ENCODE data around the gene TMEM82. TPM values are rescaled to one million over a fixed set of nuclear protein-coding genes. Genes with fewer than 3 reads are reported as not detected.

TMEM82 gene
- total and polyA plus RNA-seq, 2 experiments from 2014 or later, result 0.42 TPM; not detected in 1

- H3K36me3 ChIP-seq (ENCODE audit: insufficient read depth), result no peaks in the 10 kb centered on the region
- no peak for TF ChIP-seq ZNF331 (CRISPR knock-in tag; IDR thresholded peaks at IDR 0.05; ENCODE audit: low read depth)
- TF ChIP-seq STAT1 (IDR thresholded peaks at IDR 0.05; ENCODE audit: unreplicated experiment), result no peak
- no peak for TF ChIP-seq CTCF (conservative IDR thresholded peaks at IDR 0.05; ENCODE audit: low read depth in 2 of 2)
- TF ChIP-seq EZH2 (IDR thresholded peaks at IDR 0.05; ENCODE audit: low read depth, unreplicated experiment), result no peak
- TF ChIP-seq NANOG (IDR thresholded peaks at IDR 0.05; ENCODE audit: borderline replicate concordance), result no peak
- no peak for TF ChIP-seq ETS1 (IDR thresholded peaks at IDR 0.05)
- TF ChIP-seq, protein P1, sequence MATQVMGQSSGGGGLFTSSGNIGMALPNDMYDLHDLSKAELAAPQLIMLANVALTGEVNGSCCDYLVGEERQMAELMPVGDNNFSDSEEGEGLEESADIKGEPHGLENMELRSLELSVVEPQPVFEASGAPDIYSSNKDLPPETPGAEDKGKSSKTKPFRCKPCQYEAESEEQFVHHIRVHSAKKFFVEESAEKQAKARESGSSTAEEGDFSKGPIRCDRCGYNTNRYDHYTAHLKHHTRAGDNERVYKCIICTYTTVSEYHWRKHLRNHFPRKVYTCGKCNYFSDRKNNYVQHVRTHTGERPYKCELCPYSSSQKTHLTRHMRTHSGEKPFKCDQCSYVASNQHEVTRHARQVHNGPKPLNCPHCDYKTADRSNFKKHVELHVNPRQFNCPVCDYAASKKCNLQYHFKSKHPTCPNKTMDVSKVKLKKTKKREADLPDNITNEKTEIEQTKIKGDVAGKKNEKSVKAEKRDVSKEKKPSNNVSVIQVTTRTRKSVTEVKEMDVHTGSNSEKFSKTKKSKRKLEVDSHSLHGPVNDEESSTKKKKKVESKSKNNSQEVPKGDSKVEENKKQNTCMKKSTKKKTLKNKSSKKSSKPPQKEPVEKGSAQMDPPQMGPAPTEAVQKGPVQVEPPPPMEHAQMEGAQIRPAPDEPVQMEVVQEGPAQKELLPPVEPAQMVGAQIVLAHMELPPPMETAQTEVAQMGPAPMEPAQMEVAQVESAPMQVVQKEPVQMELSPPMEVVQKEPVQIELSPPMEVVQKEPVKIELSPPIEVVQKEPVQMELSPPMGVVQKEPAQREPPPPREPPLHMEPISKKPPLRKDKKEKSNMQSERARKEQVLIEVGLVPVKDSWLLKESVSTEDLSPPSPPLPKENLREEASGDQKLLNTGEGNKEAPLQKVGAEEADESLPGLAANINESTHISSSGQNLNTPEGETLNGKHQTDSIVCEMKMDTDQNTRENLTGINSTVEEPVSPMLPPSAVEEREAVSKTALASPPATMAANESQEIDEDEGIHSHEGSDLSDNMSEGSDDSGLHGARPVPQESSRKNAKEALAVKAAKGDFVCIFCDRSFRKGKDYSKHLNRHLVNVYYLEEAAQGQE (IDR thresholded peaks at IDR 0.05; ENCODE audit: unreplicated experiment), result no peak
- TF ChIP-seq POLR2AphosphoS5 (IDR thresholded peaks at IDR 0.05; ENCODE audit: low read depth), result no peak
- no peak for TF ChIP-seq JUNB (IDR thresholded peaks at IDR 0.05; ENCODE audit: unreplicated experiment)
- no peak for TF ChIP-seq ZNF114 (CRISPR knock-in tag; IDR thresholded peaks at IDR 0.05)
- no peak for TF ChIP-seq EZH2phosphoT487 (IDR thresholded peaks at IDR 0.05; ENCODE audit: unreplicated experiment)
- TF ChIP-seq, protein P2, sequence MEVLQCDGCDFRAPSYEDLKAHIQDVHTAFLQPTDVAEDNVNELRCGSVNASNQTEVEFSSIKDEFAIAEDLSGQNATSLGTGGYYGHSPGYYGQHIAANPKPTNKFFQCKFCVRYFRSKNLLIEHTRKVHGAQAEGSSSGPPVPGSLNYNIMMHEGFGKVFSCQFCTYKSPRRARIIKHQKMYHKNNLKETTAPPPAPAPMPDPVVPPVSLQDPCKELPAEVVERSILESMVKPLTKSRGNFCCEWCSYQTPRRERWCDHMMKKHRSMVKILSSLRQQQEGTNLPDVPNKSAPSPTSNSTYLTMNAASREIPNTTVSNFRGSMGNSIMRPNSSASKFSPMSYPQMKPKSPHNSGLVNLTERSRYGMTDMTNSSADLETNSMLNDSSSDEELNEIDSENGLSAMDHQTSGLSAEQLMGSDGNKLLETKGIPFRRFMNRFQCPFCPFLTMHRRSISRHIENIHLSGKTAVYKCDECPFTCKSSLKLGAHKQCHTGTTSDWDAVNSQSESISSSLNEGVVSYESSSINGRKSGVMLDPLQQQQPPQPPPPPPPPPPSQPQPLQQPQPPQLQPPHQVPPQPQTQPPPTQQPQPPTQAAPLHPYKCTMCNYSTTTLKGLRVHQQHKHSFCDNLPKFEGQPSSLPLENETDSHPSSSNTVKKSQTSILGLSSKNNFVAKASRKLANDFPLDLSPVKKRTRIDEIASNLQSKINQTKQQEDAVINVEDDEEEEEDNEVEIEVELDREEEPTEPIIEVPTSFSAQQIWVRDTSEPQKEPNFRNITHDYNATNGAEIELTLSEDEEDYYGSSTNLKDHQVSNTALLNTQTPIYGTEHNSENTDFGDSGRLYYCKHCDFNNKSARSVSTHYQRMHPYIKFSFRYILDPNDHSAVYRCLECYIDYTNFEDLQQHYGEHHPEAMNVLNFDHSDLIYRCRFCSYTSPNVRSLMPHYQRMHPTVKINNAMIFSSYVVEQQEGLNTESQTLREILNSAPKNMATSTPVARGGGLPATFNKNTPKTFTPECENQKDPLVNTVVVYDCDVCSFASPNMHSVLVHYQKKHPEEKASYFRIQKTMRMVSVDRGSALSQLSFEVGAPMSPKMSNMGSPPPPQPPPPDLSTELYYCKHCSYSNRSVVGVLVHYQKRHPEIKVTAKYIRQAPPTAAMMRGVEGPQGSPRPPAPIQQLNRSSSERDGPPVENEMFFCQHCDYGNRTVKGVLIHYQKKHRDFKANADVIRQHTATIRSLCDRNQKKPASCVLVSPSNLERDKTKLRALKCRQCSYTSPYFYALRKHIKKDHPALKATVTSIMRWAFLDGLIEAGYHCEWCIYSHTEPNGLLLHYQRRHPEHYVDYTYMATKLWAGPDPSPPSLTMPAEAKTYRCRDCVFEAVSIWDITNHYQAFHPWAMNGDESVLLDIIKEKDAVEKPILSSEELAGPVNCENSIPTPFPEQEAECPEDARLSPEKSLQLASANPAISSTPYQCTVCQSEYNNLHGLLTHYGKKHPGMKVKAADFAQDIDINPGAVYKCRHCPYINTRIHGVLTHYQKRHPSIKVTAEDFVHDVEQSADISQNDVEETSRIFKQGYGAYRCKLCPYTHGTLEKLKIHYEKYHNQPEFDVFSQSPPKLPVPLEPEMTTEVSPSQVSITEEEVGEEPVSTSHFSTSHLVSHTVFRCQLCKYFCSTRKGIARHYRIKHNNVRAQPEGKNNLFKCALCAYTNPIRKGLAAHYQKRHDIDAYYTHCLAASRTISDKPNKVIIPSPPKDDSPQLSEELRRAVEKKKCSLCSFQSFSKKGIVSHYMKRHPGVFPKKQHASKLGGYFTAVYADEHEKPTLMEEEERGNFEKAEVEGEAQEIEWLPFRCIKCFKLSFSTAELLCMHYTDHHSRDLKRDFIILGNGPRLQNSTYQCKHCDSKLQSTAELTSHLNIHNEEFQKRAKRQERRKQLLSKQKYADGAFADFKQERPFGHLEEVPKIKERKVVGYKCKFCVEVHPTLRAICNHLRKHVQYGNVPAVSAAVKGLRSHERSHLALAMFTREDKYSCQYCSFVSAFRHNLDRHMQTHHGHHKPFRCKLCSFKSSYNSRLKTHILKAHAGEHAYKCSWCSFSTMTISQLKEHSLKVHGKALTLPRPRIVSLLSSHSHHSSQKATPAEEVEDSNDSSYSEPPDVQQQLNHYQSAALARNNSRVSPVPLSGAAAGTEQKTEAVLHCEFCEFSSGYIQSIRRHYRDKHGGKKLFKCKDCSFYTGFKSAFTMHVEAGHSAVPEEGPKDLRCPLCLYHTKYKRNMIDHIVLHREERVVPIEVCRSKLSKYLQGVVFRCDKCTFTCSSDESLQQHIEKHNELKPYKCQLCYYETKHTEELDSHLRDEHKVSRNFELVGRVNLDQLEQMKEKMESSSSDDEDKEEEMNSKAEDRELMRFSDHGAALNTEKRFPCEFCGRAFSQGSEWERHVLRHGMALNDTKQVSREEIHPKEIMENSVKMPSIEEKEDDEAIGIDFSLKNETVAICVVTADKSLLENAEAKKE (CRISPR knock-in tag; IDR thresholded peaks at IDR 0.05), result no peak
Measured at GRCh38 chr1:15728937-15729657, 13.2 kb upstream of the TMEM82 start.

More at GRCh38 chr1:15728937-15729657, 13.2 kb upstream of the TMEM82 start:
- Mint-ChIP-seq H3K27ac (no peak overlapping the region), H3K4me1 (no peaks in the 10 kb centered on the region), H3K36me3 (ENCODE audit: low read depth) (peaks cover 37% of the 10 kb centered on the region), H3K9me3 (no peaks in the 10 kb centered on the region), H3K27me3 (ENCODE audit: insufficient read depth, low read depth, poor library complexity) (peaks cover 12% of the 10 kb centered on the region), H3K4me3 (no peak overlapping the region)
- no peak for DNase-seq (ENCODE audit: low spot score)
- Histone ChIP-seq H3K79me2 (replicated peaks; ENCODE audit: insufficient read depth) (no peaks in the 10 kb centered on the region), H3K27me3 (ENCODE audit: insufficient read depth) (no peaks in the 10 kb centered on the region), H3K4me2 (no peak overlapping the region), H3F3A (replicated peaks; ENCODE audit: low read depth) (no peaks in the 10 kb centered on the region), H3K9me2 (ENCODE audit: insufficient read depth) (no peaks in the 10 kb centered on the region), H3K27ac (ENCODE audit: low read depth) (no peak overlapping the region), H4K20me1 (replicated peaks; ENCODE audit: insufficient read depth) (no peaks in the 10 kb centered on the region), H3K4me1 (ENCODE audit: insufficient read depth) (no peaks in the 10 kb centered on the region), H3K4me3 (no peak overlapping the region), H2AFZ (no peak overlapping the region)
- no peak for ATAC-seq

All from GM23338 (cell line).